ENCODE data around the gene CRACR2A.

The CRACR2A gene

DNA sequence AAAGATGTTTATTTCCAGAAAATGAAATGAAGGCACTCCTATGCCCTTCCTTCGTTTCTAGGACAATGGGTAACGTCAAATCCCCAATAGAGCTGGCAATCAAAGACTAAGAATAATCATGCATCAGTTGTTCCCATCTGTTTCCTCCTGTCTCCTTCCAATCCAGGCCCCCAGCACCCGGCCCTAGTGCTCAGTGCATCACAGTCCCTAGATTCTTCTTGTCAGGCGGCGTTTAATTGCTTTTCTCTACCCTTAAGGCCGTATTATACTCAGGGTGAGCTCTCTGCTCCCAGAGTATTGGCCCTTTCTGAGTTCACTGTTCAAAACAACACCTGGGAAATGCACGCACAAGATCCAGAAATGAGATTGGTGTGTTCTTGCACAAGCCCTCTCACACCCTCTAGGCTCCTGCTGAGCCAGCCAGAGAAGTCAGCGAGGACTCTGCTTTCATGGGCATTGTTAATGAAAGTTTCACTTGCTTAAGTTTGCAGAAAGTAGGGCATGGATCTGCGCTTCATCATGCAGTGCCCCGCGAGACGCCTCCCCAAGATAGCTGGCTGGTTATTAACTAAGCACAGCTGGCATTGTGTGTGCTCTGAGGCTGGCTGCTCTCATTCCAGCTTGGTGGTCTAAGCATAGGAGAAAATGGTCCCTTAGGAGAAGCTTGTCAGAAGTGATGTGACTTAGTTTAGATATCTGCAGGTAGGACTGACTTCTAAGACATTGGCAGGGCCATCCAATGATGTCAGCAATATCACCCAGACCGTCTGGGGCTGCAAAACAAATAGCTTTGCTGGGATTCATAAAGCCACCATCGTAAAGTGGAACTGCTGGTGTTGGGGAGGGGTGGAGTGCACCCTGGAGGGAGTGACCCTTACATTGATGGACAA lies 28.7 kb downstream of the CRACR2A start:
- no peak for DNase-seq

DNA sequence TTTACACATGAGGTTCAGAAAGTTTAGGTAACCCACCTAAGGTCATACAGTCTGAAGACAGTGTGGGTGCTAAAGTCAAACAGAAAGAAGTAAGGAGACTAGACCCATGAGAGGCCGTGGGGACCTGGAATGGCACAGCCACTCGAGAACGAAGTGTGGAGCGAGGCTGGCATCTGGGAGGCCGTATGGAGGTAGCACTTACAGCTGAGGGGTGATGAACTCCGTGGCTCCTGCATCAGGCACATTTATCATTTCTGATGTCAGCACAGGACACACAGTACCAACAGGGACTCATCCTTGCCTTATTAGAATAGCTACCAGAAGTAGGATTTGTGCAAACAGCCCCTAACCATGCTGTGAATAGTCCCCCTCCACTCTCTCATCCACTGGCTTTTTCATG lies 30.5 kb downstream of the CRACR2A start:
- no peak for DNase-seq

DNA sequence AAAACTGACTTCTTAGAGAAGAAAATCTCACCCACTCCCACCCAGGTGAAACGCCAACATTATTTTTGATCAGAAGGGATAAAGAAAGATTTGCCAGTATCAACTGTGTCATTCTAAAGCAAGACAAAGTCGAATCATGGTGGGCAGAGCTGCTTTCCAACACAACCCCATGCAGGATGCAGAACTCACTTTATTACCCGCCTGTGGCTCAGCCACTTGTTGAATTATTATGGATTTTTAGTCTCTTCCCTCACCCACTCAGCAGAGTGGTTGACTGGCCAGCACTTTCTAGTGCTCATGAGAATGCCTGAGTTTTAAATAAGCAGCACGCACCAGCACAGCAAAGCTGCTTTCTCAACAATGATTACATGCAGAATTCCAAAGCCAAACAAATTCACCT lies 32.1 kb downstream of the CRACR2A start:
- no peak for DNase-seq

DNA sequence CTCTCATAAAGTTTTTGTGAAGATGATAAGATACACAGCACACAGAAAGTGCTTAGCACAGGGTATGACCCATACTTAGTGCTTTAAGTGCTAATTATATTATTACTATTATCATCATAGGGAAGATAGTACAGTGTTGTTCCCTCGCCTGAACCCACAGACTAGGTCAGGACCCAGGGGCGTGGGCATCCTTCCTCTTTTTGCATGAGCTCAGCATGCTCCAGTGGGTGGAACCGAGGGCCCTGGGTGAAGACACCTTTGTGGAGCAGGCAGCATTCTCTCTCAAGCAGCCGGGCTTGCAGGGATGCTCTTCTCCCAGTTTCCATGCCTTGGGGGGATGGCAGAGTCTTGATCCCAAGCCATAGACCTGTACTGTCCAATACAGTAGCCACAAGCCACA lies 34.8 kb downstream of the CRACR2A start:
- DNase-seq = no peak

- DNase-seq = no peak
These were observed 35.5 kb downstream of the CRACR2A start for GRCh38 chr12:3717283-3717898.

- no peak for DNase-seq
These were observed 36.9 kb downstream of the CRACR2A start for GRCh38 chr12:3715999-3716398.

DNA sequence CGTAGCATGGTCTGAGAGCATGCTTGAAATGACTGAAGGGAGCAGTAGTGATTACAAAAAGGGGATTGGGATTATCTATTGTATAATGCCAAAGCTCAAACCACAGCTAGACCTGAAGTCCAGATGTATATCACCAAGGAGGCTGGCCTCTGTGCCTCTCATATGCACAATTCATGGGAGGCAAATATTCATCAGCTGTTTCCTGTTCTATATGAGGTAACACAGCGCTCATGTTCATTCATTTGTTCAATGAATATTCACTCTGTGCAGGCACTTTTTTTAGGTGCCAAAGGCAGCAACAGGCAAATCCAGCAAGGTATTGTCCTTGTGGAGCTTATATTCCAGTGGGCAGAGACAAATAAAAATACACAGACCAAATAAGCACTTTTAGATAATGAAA lies 39.0 kb downstream of the CRACR2A start:
- no peak for DNase-seq

GRCh38 chr12:3713483-3713882 lies 39.4 kb downstream of the CRACR2A start:
- no peak for DNase-seq

- DNase-seq = no peak
These were observed 40.5 kb downstream of the CRACR2A start for GRCh38 chr12:3712209-3712992.

GRCh38 chr12:3705354-3705675 lies 47.6 kb downstream of the CRACR2A start:
- no peak for DNase-seq

DNA sequence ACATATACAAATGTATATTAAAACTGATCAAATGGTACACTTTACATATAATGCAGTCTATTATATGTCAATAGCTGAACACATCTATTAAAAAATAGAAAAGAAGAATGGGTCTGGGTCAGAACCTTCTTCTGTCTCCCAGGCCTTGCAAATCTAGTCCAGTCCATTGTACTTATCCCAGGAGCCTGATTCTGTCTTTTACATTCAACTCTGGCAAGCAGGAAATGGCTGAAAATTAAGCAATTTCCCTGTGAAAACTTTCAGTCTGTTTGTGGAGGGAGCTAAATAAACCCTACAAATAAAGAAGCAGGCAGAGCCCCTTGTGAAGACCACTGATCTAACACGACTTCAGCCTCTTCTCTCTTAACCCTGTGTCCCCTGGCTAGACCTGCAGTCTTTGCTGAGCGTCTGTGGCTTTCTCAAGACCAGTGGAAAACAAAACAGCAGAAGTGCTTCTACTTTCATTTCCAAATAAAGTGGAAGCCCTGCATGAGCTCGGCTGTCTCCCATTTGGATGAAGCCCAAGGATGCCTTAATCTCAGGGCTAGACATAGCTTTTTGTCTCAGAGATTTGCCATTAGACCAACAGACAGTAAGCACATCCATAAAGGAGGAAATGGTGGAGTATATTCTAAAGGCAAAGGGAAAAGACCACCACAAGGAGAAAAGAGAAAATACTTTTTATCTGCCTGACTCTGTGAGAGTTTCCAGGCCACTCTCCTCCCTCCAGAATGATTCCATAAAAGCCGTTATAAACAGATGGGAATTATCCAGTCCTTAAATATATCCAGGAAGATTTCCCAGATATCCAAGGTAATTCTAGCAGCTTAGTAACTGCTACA lies 48.2 kb downstream of the CRACR2A start:
- no peak for DNase-seq

- no peak for DNase-seq
These were observed 52.0 kb downstream of the CRACR2A start for GRCh38 chr12:3700861-3701260.

- no peak for DNase-seq
These were observed 54.5 kb downstream of the CRACR2A start for GRCh38 chr12:3698218-3698974.

DNA sequence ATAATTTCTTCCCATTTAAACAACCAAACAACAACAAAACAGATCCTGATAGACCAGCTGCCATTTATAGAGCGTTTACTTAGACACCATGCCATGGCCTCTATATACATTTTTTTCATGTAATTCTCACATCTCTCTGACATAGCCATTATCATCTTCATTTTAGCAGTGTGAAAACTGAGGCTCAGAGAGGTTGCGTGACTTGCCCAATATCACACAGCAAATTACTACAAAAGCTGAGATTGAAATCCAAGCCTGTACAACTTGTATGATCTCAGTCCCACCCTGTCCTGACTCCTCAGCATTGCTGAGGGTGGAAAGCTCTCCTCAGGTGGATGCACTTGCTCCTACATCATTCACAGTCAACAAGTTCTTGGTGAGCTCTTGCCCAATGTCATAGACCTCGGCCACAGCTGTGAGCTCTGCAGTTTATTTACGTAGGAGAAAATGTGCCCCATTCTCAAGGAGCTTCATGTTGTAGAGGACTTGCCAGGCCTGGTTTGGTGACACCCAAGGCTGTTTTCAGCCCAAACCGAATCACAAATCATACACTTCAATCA lies 55.5 kb downstream of the CRACR2A start:
- DNase-seq = no peak

DNA sequence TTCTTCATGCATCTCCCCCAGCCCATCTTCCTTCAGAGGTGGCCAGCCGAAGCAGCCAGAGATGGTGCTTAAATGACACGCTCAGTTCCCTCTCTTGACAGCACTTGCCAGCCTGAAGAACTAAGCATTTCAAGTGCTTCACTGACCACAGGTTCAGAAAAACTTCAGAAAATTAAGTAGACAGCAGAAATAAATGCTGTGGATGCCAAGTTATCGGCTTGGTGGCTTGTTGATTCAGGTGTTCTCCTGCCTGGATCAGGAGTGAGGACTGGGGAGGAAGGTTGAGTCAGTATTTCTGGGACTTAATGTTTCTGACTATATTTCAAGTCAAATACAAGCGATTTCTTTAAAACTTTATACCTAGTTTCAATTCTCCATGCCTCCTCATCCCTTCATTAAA lies 58.2 kb downstream of the CRACR2A start:
- no peak for DNase-seq

DNA sequence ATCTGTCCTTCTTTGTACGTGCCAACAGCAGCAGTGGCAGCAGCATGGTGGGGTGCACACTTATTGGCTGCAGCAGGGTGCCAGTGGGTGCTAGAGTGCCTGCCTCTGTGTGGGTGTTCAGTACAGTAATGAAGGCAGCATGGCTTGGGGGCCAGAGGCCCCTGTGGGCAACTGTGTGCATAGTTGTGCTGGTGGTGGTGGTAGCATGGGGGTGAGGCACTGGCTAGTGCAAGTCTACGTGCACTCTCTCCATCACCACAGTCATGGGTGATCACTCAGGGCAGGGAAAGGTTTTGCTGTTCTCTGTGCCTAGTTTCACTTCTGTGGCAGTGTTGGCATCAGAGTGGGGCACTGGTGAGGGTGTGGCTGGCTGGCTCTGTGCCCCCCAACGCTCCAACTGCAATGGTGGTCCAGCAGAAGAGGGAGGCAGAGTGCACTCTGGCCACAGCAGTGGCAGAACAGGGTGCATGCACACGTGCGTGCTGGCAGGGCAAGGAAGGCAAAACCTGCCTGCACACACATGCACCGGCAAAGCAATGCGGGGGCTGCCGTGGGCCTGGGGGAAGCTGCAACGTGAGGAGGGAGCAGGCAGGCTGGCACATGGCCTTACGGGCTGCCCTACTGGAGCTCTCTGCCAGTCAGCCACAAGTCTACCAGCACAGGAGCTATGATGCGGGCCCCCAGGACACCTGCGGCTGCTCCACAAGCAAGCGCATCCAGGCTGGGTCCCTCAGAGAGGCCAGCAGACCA lies 60.1 kb downstream of the CRACR2A start:
- no peak for DNase-seq

DNA sequence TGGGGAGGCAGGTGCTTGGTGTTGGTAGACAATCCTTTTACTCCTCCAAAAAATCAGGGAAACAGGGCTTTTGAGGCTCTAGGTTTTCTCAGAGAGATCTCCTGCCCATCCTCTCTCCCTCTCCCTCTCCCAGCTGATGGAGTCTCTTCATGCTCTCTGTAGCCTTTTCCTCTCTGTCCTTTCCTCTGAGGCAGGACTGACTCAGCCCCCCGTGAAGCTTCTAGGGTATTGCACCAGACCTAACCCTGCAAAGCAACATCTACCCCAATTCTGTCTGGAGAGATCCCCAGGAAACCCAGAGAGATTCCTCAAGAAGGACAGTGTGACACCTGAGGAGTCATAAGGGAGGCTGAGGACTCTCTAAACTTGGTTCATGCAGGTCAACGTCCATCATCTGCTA lies 66.4 kb downstream of the CRACR2A start:
- DNase-seq = no peak

- DNase-seq = no peak
These were observed 67.1 kb downstream of the CRACR2A start for GRCh38 chr12:3685830-3686229.

DNA sequence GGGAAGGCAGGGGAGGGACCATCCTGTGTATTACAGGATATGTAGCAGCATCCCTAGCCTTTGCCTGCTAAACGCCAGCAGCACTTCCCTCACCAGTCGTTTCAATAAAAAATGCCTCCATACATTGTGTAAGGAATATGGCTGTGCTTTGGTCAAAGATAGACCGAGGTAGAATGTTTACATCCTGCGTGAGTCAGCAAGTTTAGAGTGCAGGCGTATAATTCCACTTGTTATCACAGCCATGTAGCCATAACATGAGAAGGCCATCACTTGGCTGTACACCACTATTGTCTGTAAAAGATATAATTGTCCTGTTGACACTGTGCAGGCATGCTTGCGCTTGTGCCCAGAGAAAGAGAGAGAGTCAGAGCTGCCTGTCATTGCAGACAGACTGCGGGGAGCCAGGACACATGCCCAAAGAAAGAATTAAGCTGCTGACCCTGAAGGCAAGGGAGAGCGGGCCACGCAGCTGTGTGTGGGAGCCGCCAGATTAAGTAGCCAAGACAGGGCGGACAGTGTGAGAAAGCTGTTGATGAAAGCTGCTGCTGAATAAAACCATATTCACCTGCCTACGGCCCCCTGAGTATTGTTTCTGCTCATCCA lies 68.4 kb downstream of the CRACR2A start:
- no peak for DNase-seq

DNA sequence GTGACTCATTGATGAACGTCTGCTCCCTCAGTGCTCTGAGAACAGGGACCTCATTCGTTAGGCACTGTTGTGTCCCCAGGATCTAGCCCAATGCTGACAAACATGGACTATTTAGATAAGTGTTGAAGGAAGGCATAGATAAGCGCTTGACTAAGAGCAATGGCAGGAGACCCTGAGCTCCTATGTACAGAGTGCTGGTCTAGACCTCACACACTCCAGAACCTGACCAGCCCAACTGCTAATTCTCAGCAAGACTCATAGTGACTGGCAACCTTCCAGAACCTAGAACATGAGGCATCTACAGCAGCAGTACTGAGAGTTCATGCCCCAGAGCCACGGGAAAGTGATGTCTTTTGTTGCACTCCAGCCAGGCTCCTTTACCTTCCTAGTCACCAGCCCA lies 69.2 kb downstream of the CRACR2A start:
- DNase-seq = no peak

Measured in T-helper 2 cell (primary cell).